ENCODE data around the gene SPAG5. TPM values are rescaled to one million over a fixed set of nuclear protein-coding genes. Genes with fewer than 3 reads are reported as not detected.

The SPAG5 gene
- total and polyA plus RNA-seq, 4 donors = 10.6 to 41.8 (median 12.8) TPM

- TF ChIP-seq MAX (IDR thresholded peaks at IDR 0.05) (no peak), NR2F2 (IDR thresholded peaks at IDR 0.05) (no peak)
Measured at GRCh38 chr17:28582513-28582912, 16.3 kb downstream of the SPAG5 start (continued).

GRCh38 chr17:28580959-28581358 lies 17.9 kb downstream of the SPAG5 start:
- no peak for TF ChIP-seq FOXA1 (IDR thresholded peaks at IDR 0.05)
- no peak for TF ChIP-seq RXRA (IDR thresholded peaks at IDR 0.05)
- TF ChIP-seq RAD21 (IDR thresholded peaks at IDR 0.05) = no peak
- TF ChIP-seq EGR1 (IDR thresholded peaks at IDR 0.05; ENCODE audit: low read depth in 2 of 2) = no peak
- TF ChIP-seq GABPA (IDR thresholded peaks at IDR 0.05 in 1 of 2, conservative IDR thresholded peaks at IDR 0.05 in 1 of 2) = no peak
- TF ChIP-seq NR2F2 (IDR thresholded peaks at IDR 0.05) = no peak
- no peak for TF ChIP-seq MAX (IDR thresholded peaks at IDR 0.05)
- H3K27ac ChIP-seq (ENCODE audit: low read depth in 1 of 2, low read length in 2 of 2) = no peak overlapping the region
- no peak overlapping the region for H3K9ac ChIP-seq (ENCODE audit: low read depth in 1 of 2, low read length in 2 of 2)
- peaks cover 8 to 37% (median 33%) of the 10 kb centered on the region in 4 donors for H3K36me3 ChIP-seq (ENCODE audit: control insufficient read depth in 4 of 4, insufficient read depth in 3 of 4, low read depth in 1 of 4, low read length in 3 of 4)
- H3K4me3 ChIP-seq (ENCODE audit: low read depth in 1 of 3, low read length in 3 of 3) = no peak overlapping the region
- no peaks in the 10 kb centered on the region for H3K27me3 ChIP-seq (ENCODE audit: control insufficient read depth in 4 of 4, insufficient read depth in 4 of 4, low read length in 3 of 4)
- no peaks in the 10 kb centered on the region for H3K9me3 ChIP-seq (ENCODE audit: control insufficient read depth in 4 of 4, low read length in 3 of 4)
- 97% methylated on average over 3 of the region's 3 CpGs for WGBS
- no peak for DNase-seq (ENCODE audit: low spot score)
- H3K4me1 ChIP-seq (ENCODE audit: control insufficient read depth in 4 of 4, insufficient read depth in 4 of 4, low read length in 3 of 4) = peaks cover 7 to 12% (median 11%) of the 10 kb centered on the region in 4 donors

- WGBS = 95% methylated on average over 4 of the region's 4 CpGs
- DNase-seq (ENCODE audit: low spot score) = no peak
- H3K9me3 ChIP-seq (ENCODE audit: control insufficient read depth in 4 of 4, low read length in 3 of 4) = no peaks in the 10 kb centered on the region
- H3K4me1 ChIP-seq (ENCODE audit: control insufficient read depth in 4 of 4, insufficient read depth in 4 of 4, low read length in 3 of 4) = peaks cover 11 to 19% (median 15%) of the 10 kb centered on the region in 4 donors
- no peaks in the 10 kb centered on the region for H3K27me3 ChIP-seq (ENCODE audit: control insufficient read depth in 4 of 4, insufficient read depth in 4 of 4, low read length in 3 of 4)
- H3K36me3 ChIP-seq (ENCODE audit: control insufficient read depth in 4 of 4, insufficient read depth in 3 of 4, low read depth in 1 of 4, low read length in 3 of 4) = peaks cover 5 to 26% (median 20%) of the 10 kb centered on the region in 4 donors
- no peak overlapping the region for H3K9ac ChIP-seq (ENCODE audit: low read depth in 1 of 2, low read length in 2 of 2)
- H3K27ac ChIP-seq (ENCODE audit: low read depth in 1 of 2, low read length in 2 of 2) = no peak overlapping the region
- TF ChIP-seq YY1 (IDR thresholded peaks at IDR 0.05) = no peak
- no peak for TF ChIP-seq EGR1 (IDR thresholded peaks at IDR 0.05; ENCODE audit: low read depth in 2 of 2)
- TF ChIP-seq ZBTB33 (IDR thresholded peaks at IDR 0.05) = no peak
- TF ChIP-seq RXRA (IDR thresholded peaks at IDR 0.05) = no peak
- H3K4me3 ChIP-seq (ENCODE audit: low read depth in 1 of 3, low read length in 3 of 3) = no peak overlapping the region
Measured at GRCh38 chr17:28579526-28579925, 19.3 kb downstream of the SPAG5 start.

- Histone ChIP-seq H3K9me3 (ENCODE audit: control insufficient read depth in 4 of 4, low read length in 3 of 4) (no peaks in the 10 kb centered on the region), H3K36me3 (ENCODE audit: control insufficient read depth in 4 of 4, insufficient read depth in 3 of 4, low read depth in 1 of 4, low read length in 3 of 4) (peaks cover 5 to 19% (median 14%) of the 10 kb centered on the region in 4 donors), H3K27me3 (ENCODE audit: control insufficient read depth in 4 of 4, insufficient read depth in 4 of 4, low read length in 3 of 4) (no peaks in the 10 kb centered on the region), H3K4me3 (ENCODE audit: low read depth in 1 of 3, low read length in 3 of 3) (no peak overlapping the region), H3K27ac (ENCODE audit: low read depth in 1 of 2, low read length in 2 of 2) (no peak overlapping the region), H3K9ac (ENCODE audit: low read depth in 1 of 2, low read length in 2 of 2) (no peak overlapping the region), H3K4me1 (ENCODE audit: control insufficient read depth in 4 of 4, insufficient read depth in 4 of 4, low read length in 3 of 4) (peaks cover 11 to 19% (median 15%) of the 10 kb centered on the region in 4 donors)
- 96% methylated on average over 8 of the region's 8 CpGs for WGBS
- no peak for DNase-seq (ENCODE audit: low spot score)
- TF ChIP-seq MAX (IDR thresholded peaks at IDR 0.05) = no peak
- no peak for TF ChIP-seq FOXA1 (IDR thresholded peaks at IDR 0.05)
- no peak for TF ChIP-seq EGR1 (IDR thresholded peaks at IDR 0.05; ENCODE audit: low read depth in 2 of 2)
- TF ChIP-seq NR2F2 (IDR thresholded peaks at IDR 0.05) = no peak
Measured at GRCh38 chr17:28578246-28579195, 20.3 kb downstream of the SPAG5 start.

Data from liver (tissue), 9 donors.